Nephron (organoid): ENCODE measurements around the gene ABCD2.
"Not testable (repeated sequence)": the region's sequence is repeated elsewhere in the genome, so short reads cannot be mapped to it uniquely, and the experiment has no call there.

ENCODE experiments used
- H3K27ac Mint-ChIP-seq, 3 experiments: 2 replicates each; pipeline ENCODE4 v1.8.0; 2020; ENCODE audit warnings: mixed read lengths in 3 of 3, mild to moderate bottlenecking in 2 of 3, moderate library complexity in 1 of 3
- H3K27me3 Mint-ChIP-seq: 2 replicates; pipeline ENCODE4 v1.8.0; 2021; ENCODE audit warnings: low read depth, mild to moderate bottlenecking, moderate library complexity, mixed read lengths
- H3K36me3 Mint-ChIP-seq: 2 replicates; pipeline ENCODE4 v1.8.0; 2020; ENCODE audit warnings: low read depth, mixed read lengths
- H3K4me1 Mint-ChIP-seq: 2 replicates; pipeline ENCODE4 v1.8.0; 2020; ENCODE audit warnings: mixed read lengths
- H3K4me3 Mint-ChIP-seq, 3 experiments: 2 replicates each; pipeline ENCODE4 v1.8.0; 2020; ENCODE audit warnings: mild to moderate bottlenecking in 3 of 3, mixed read lengths in 3 of 3, moderate library complexity in 2 of 3
- H3K9me3 Mint-ChIP-seq: 2 replicates; pipeline ENCODE4 v1.8.0; 2020; ENCODE audit warnings: mixed read lengths
- CTCF ChIP-seq, 3 experiments: fragments of 200-600 bp; sonication (generic); IDR thresholded peaks; one replicate each; pipeline ENCODE4 v1.5.0; 2021; ENCODE audit warnings: antibody characterized with exemption in 3 of 3; ENCODE audit not compliant: unreplicated experiment in 3 of 3

Gene ABCD2

DNA sequence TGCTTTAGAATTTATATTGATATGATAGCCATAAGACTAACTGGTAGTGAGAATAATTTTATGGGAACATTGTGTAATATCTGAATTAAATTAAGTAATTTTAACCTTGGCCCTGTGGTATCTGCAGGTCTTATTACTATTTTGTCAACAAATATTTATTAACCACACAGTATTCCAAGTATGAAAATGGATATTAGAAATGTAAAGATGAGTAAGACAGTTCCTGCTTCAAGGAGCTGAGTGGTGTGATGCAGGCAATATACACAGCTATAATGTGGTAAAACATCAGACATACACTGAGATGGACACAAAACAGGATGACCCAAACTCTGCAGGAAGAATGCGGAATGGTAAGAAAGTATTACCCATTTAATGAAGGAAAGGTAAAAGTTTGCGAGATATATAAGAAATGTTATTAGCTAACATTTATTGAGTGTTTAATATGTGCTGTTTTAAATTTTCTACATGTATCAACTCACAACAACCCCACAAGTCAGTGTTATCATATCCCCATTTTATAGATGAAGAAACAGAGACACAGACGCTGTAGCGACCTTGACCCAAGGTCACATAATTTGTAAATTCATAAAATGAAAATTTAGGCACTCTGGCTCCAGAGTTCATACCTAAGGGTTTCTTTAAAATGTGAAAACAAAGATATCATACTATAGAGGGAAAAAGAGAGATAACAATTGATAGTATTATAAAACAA, 12.7 kb downstream of the ABCD2 start:
- H3K27me3 Mint-ChIP-seq, result no peaks in the 10 kb centered on the region
- no peaks in the 10 kb centered on the region for H3K9me3 Mint-ChIP-seq
- H3K36me3 Mint-ChIP-seq, result no peaks in the 10 kb centered on the region
- H3K4me1 Mint-ChIP-seq, result no peaks in the 10 kb centered on the region
- no peak overlapping the region for H3K4me3 Mint-ChIP-seq
- TF ChIP-seq CTCF (IDR thresholded peaks at IDR 0.05; ENCODE audit: unreplicated experiment in 3 of 3), result no peak
- H3K27ac Mint-ChIP-seq, result no peak overlapping the region

DNA sequence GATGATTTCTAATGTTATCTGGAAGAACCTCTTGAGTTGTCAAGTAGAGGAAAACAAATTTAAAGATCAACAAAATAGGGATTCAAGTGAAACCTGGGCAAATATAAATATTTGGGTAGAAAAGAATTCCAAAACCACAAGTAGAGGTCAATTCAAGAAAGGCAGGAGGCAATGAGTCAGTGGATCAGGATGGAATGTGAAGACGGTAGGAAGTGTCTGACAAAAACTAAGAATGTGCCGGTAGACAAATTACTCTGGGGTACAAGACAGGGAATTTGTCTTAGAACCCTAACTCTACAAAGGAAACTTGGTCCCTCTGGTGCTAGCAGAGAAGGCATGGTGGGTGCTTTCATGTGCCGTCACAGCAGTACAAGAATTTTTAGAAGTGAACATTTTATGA, 13.6 kb downstream of the ABCD2 start:
- TF ChIP-seq CTCF (IDR thresholded peaks at IDR 0.05; ENCODE audit: unreplicated experiment in 3 of 3), result no peak
- Mint-ChIP-seq H3K27ac (no peak overlapping the region), H3K4me3 (no peak overlapping the region), H3K4me1 (no peaks in the 10 kb centered on the region), H3K27me3 (no peaks in the 10 kb centered on the region), H3K36me3 (no peaks in the 10 kb centered on the region), H3K9me3 (no peaks in the 10 kb centered on the region)

GRCh38 chr12:39605501-39605900, 14.1 kb downstream of the ABCD2 start:
- H3K9me3 Mint-ChIP-seq, result no peaks in the 10 kb centered on the region
- no peaks in the 10 kb centered on the region for H3K27me3 Mint-ChIP-seq
- H3K4me1 Mint-ChIP-seq, result no peaks in the 10 kb centered on the region

GRCh38 chr12:39603065-39603464, 16.5 kb downstream of the ABCD2 start:
- Mint-ChIP-seq H3K9me3 (no peaks in the 10 kb centered on the region), H3K27me3 (no peaks in the 10 kb centered on the region), H3K4me3 (no peak overlapping the region), H3K27ac (no peak overlapping the region), H3K4me1 (no peaks in the 10 kb centered on the region), H3K36me3 (no peaks in the 10 kb centered on the region)
- TF ChIP-seq CTCF (IDR thresholded peaks at IDR 0.05; ENCODE audit: unreplicated experiment in 3 of 3), result no peak

More at GRCh38 chr12:39605501-39605900, 14.1 kb downstream of the ABCD2 start:
- no peak for TF ChIP-seq CTCF (IDR thresholded peaks at IDR 0.05; ENCODE audit: unreplicated experiment in 3 of 3)
- H3K4me3 Mint-ChIP-seq, result no peak overlapping the region
- no peaks in the 10 kb centered on the region for H3K36me3 Mint-ChIP-seq
- H3K27ac Mint-ChIP-seq, result no peak overlapping the region

- not testable (repeated sequence) for H3K4me3 Mint-ChIP-seq, H3K9me3 Mint-ChIP-seq, H3K4me1 Mint-ChIP-seq, H3K36me3 Mint-ChIP-seq, H3K27me3 Mint-ChIP-seq, H3K27ac Mint-ChIP-seq
Measured at GRCh38 chr12:39601951-39602350, 17.7 kb downstream of the ABCD2 start.

GRCh38 chr12:39595928-39596327, 23.7 kb downstream of the ABCD2 start:
- Mint-ChIP-seq H3K27ac (no peak overlapping the region), H3K9me3 (no peaks in the 10 kb centered on the region), H3K27me3 (no peaks in the 10 kb centered on the region), H3K4me1 (no peaks in the 10 kb centered on the region), H3K36me3 (no peaks in the 10 kb centered on the region), H3K4me3 (no peak overlapping the region)
- TF ChIP-seq CTCF (IDR thresholded peaks at IDR 0.05; ENCODE audit: unreplicated experiment in 3 of 3), result no peak
